T-helper 2 cell treated with Interferon-gamma antibody and Interleukin-4, amounts not matched to agents 100 ng/mL and 5 ng/mL, for 36 hours (primary cell): ENCODE data around the gene TXN2. TPM values are rescaled to one million over a fixed set of nuclear protein-coding genes. Genes with fewer than 3 reads are reported as not detected.
"Not testable (repeated sequence)": the region's sequence is repeated elsewhere in the genome, so short reads cannot be mapped to it uniquely, and the experiment has no call there.

Experiments used
- intact Hi-C: fragments of 100-400 bp; cut with micrococcal nuclease; formaldehyde crosslinking; loops from one replicate; pipeline ENCODE4 v1.15.1; 2023
- total RNA-seq: library from RNA; stranded (reverse); gene quantifications from 2 replicates; pipeline ENCODE4 v1.2.3, GENCODE V29; 2022

TXN2 gene
- total RNA-seq, 1 donor from 2014 or later, result 79.1 TPM

DNA sequence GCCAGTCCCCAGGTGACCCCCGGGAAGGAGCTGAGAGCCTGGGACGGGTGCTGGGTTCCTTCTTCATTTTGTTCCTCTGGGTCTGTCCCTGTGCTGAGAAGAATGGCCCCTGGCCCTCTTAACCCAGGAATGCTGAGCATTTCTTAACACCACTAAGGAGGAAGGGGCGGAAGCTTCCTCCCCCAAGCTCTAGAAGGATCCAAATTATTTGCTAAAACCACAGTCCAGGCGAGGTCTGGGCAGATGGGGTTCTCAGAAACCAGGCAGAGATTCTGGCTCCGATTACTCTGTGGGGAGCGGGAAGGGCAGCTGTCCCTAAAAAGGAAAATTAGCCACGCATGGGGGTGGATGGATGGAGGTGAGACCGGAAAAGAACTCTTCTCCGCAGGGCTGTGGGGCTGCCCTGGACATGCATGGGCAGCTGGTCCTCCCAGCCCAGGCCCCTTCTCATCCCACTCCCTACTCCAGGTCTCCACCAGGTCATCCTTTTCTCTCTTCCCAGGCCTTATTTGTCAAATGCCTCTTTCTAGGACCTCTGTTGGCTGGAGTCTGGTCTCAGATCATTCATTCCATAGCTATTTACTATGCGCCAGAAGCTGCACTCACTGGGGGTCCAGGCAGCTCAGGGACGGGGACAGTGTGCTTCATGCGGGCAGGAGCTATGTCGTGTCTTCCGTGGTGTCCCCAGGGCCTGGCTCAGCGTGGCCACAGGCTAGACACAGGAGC lies 48.7 kb downstream of the TXN2 start:
- intact Hi-C loops, result no loop called here

DNA sequence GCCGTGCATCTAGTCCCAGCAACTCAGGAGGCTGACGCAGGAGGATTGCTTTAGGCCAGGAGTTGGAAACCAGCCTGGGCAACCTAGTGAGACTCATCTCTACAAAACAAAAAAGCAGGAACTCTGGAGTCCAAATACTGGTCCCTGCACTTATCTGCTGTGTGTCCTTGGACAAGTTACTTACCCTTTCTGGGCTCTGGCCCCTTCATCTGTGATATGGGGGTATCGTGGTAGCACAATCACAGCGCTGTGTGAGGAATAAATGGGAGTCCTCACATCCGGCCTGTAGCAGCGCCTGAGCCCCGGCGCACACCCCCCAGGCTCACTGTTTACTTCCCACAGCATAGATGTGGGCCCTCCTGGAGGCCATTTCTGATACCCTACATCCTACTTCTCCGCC lies 49.5 kb downstream of the TXN2 start:
- intact Hi-C loops, result no loop called here

DNA sequence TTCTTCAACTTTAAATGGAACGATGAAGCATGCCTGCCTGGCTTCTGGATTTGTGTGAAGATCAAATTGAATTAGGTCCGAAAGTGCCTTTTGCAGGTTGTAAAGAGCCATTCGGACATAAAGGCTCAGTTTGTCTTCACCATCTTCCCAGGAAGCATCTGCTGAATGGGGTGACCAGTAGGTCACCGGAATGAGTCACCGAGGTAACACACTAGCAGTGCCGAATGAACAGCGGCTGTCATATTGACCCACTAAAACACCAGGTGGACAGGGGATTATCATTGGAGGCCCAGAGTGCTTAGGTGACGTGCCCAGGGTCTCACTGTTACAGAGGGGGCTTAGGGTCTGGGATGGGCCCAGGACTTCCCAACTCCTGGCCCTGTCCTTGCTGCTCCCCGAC lies 50.6 kb downstream of the TXN2 start:
- intact Hi-C loops, result no loop called here

DNA sequence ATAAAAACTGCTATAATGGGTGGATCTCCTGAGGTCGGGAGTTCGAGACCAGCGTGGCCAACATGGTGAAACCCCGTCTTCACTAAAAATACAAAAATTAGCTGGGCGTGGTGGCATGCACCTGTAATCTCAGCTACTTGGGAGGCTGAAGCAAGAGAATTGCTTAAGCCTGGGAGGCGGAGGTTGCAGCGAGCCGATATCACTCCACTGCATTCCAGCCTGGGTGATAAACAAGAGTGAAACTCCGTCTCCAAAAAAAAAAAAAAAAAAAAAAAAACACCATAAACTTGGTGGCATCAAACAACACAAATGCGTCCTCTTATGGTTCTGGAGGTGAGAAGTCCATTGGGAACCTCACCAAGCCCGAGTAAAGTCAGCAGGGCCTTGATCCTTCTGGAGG lies 53.5 kb downstream of the TXN2 start:
- intact Hi-C loops, result not testable (repeated sequence)

DNA sequence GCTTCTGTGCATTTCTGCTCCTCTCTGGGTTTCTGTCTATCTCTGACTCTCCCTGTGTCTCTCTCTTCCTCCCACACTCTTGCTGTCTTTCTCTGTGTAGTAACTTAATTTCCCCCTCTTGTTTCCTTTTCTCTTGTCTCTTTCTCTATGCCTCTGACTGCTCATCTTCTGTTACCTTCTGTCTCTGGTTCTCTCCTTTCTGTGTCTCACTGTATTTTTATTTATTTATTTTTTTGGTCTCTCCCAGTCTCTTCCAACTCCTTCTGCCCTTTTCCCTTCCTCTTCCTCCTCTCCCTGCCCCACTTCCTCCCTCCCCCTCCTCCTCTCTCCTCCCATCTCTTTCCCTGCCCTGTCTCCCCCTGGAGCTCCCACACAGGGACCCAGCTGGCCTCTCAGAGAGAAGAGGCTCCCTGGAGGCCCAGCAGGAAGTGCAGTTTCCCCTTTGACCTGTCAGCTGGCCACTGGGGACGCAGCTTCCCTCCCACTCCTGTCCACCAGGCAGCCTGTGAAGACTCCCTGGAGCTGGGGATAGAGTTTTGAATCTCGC lies 55.4 kb downstream of the TXN2 start:
- intact Hi-C loops, result no loop called here

DNA sequence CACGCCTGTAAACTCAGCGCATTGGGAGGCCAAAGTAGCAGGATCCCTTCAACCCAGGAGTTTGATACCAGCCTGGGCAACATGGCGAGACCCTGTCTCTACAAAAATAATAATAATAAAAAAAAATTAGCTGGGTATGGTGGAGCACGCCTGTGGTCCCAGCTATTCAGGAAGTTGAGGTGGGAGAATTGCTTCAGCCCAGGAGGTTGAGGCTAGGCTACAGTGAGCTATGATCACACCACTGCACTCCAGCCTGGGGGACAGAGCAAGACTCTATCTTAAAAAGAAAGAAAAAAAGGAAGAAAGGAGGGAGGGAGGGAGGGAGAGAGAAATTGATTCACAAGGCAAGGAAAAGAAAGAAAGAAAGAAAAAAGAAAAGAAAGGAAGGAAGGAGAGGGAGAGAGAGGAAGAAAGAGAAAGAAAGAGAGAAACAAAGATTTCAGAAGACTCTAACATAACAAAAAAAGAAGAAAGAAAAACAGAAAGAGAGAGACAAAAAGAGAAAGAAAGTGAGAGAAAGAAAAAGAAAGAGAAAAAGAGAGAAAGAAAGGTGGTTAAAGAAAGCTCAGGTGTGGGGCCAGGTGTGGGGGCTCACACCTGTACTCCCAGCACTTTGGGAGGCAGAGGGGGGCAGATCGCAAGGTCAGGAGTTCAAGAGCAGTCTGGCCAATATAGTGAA lies 56.4 kb downstream of the TXN2 start:
- intact Hi-C loops, result no loop called here

DNA sequence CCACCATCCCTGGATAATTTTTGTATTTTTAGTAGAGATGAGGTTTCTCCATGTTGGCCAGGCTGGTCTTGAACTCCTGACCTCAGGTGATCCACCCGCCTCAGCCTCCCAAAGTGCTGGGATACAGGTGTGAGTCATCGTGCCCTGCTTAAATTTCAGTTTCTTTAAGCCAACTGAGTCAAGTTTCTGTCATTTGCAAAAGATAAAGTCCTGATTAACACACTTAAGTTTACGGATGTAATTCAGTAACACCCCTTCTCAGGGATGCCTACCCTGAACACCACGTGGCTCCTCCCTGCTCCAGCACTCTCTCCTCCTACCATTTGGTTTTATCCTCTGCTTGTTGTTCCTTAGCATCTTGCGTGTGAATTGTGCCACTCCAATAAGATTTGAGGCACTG lies 57.0 kb downstream of the TXN2 start:
- intact Hi-C loops, result not testable (repeated sequence)

DNA sequence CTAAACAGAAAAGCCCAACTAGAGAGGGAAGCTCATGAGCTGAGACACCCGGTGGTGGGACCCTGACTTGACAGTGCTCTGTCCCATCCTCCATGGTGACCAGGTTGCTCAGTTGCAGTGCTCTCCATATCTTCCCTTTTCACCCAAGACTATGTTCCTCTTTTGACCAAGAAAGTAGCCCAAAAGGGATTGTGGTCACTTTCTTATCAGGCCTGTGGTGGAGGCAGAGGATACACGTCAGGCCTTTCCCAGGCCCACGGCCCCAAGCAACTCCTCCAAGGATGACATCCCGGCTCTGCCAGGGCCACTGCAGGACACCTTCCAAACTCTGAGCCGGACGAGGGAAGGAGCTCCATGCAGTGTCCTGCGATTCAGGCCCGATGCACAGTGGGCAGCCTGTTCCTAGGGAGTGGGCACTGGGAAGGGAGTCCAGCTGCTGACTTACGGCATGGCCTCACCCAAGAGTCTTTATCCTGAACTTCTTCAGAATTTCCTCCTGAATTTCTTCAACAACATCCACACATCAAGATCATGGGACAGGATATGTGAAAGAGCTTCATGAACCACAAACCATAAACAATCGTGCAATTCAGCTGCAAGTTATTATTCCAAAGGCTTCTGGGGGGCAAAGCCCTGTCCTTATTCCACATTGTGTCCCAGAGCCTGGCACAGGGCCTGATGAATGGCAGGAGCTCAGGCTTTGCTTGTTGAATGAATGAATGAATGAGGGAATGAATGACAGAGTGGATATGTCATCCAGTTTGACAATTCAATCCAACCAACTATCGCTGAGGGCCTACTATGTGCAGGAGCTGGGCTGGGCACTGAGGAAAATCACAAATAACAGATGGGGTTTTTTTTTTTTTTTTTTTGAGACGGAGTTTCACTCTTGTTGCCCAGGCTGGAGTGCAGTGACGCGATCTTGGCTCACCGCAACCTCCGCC lies 57.7 kb downstream of the TXN2 start:
- intact Hi-C loops, result no loop called here

DNA sequence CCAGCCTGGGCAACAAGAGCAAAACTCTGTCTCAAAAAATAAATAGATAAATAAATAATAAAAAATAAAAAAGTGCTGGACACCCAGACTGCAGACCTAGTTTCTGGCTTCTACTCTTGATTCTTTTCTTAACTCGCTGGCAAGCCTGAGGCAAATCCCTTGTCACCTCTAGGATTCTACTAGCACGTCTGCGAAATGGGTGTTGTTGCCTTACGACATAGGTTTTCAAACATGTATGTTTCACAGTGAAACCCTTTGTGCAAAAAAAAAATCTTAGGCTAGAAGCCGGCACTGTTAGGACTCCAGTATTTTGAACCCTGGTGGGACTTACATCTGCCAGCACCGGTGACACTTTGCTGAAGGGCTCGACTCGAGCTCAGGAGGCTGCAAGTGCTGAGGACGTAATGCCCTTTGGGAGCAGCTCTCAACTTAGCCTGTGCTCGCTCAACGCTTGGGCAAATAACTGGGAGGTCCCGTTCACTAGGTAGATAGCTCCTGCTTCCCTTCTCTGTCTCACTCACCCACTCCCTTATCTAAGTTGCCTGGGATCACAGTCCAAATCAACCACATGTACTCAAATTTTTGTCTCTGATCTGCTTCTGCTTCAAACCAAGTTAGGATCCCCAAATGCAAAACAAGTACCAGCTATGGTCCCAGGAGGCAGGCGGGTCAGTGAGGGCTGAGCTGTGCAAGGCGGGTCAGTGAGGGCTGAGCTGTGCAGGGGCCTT lies 59.0 kb downstream of the TXN2 start:
- intact Hi-C loops, result no loop called here

DNA sequence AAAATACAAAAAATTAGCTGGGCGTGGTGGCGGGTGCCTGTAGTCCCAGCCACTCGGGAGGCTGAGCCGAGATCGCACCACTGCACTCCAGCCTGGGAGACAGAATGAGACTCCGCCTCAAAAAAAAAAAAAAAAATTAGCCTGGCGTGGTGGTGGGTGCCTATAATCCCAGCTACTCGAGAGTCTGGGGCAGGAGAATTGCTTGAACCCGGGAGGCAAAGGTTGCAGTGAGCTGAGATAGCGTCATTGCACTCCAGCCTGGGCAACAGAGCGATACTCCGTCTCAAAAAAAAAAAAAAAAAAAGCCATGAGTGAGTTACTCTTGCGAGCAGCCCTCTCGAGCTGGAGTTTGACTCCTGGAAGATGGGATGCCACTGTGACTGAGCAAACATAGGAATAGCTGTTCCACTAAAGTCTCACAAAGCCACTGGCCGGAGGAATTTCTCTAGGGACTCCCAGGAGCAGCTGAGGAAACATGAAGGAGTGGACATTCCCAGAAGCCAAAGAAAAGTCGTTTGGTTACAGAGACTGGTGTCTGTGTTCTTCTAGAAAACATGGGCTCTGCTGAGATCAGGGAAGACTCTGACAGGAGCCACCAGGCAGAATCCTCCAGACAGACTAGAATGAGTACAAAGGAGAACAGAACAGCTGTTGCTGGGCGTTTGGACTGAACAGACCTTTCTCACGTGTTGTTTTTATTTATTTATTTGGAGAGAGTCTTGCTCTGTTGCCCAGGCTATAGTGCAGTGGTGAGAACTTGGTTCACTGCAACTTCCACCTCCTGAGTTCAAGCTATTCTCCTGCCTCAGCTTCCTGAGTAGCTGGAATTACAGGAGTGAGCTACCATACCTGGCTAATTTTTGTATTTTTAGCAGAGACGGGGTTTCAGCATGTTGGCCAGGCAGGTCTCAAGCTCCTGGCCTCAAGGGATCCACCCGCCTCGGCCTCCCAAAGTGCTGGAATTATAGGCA lies 61.2 kb downstream of the TXN2 start:
- intact Hi-C loops, result no loop called here

DNA sequence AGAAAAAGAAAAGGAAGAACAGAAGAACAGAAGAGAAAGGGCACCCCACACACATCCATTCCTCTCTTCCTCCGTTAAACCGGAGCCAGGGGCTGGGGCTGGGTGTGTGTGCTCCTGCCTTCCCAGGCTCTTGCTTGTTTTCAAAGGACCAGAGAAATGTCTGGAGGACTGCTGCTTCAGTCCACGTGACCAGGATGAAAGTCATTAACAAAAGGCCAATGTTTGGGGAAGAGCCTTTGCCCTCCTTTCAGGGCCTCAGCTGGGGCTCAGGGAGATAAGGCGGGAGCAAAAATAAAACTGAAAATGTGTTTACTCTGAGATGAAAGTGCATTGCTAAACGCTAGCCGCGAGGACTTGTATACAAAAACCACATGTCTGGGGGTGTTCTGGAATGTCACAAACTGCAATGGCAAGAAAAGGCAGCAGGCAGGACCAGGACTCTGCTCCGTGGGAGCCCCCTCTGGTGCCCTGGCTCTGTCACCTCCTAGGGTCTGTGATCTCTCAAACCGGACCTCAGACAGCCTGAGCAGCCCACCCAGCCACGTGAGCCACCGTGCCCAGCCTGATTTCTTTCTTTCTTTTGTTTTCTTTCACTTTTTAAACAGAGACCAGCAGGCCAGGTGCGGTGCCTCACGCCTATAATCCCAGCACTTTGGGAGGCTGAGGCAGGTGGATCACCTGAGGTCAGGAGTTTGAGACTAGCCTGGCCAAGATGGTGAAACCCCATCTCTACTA lies 62.1 kb downstream of the TXN2 start:
- intact Hi-C loops, result no loop called here

DNA sequence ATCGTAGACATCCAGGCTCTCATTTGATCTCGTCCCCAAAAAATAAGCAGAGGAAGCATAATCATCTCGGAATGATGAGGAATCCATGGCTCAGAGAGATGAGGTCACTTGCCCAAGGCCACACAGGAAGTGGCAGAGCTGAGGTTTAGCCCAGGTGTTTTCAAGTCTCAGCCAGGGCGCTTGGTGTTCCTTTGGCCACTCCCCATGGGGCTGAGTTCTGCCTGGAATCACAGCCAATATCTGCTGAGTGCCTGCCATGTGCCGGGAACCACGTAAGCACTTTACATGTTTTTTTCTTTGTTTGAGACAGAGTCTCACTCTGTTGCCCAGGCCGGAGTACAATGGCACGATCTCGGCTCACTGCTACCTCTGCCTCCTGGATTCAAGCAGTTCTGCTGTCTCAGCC lies 64.2 kb downstream of the TXN2 start:
- intact Hi-C loops, result no loop called here

Other genes with a start within 250 kb of the TXN2 start
- gene APOL2, start 242.1 kb downstream of the TXN2 start, total RNA-seq, result 87.8 and 89.9 TPM in 2 replicates
- gene APOL1, start 228.5 kb downstream of the TXN2 start, total RNA-seq, result 56.8 and 62.5 TPM in 2 replicates
- gene MYH9, start 93.7 kb downstream of the TXN2 start, total RNA-seq, result 918 and 932 TPM in 2 replicates
- gene FOXRED2, start 25.4 kb upstream of the TXN2 start, total RNA-seq, result 15.8 and 17.4 TPM in 2 replicates
- 213 and 218 TPM in 2 replicates for gene EIF3D, start 47.5 kb upstream of the TXN2 start, total RNA-seq
- gene CACNG2, start 222.1 kb upstream of the TXN2 start, total RNA-seq, result not detected in 2 replicates